Activated T-helper 1 cell treated with anti-CD3 and anti-CD28 coated beads, Interleukin-12 subunit alpha, Interleukin-12 subunit beta, Interleukin-2, Interleukin-4 antibody, amounts not matched to agents 30 ng/mL and 10 ng/mL and 1 ng/mL, durations not matched to agents 14 hours and 24 hours and 36 hours (primary cell): ENCODE data around the gene GNG3. TPM values are rescaled to one million over a fixed set of nuclear protein-coding genes. Genes with fewer than 3 reads are reported as not detected.

Experiments used
- DNase-seq: peaks from one replicate; pipeline ENCODE4 v3.0.0; 2021; ENCODE audit warnings: low spot score
- H3K27ac Mint-ChIP-seq: one replicate; pipeline ENCODE4 v1.8.0; 2021; ENCODE audit warnings: mild to moderate bottlenecking, mixed read lengths
- H3K27me3 Mint-ChIP-seq: one replicate; pipeline ENCODE4 v1.8.0; 2022; ENCODE audit warnings: mild to moderate bottlenecking, moderate library complexity, mixed read lengths; ENCODE audit not compliant: insufficient read depth
- H3K36me3 Mint-ChIP-seq: one replicate; pipeline ENCODE4 v1.8.0; 2021; ENCODE audit warnings: low read depth, mixed read lengths
- H3K4me1 Mint-ChIP-seq: one replicate; pipeline ENCODE4 v1.8.0; 2021; ENCODE audit warnings: low read depth, mixed read lengths
- H3K4me3 Mint-ChIP-seq: one replicate; pipeline ENCODE4 v1.8.0; 2021; ENCODE audit warnings: mild to moderate bottlenecking, moderate library complexity, mixed read lengths
- H3K9me3 Mint-ChIP-seq: one replicate; pipeline ENCODE4 v1.8.0; 2021; ENCODE audit warnings: mixed read lengths
- intact Hi-C: fragments of 100-400 bp; cut with micrococcal nuclease; formaldehyde crosslinking; loops from one replicate; pipeline ENCODE4 v1.15.1; 2024
- total RNA-seq: library from RNA; stranded (reverse); gene quantifications from 2 replicates; pipeline ENCODE4 v1.2.3, GENCODE V29; 2022

GNG3 gene
- total RNA-seq, 1 donor from 2014 or later, result not detected

DNA sequence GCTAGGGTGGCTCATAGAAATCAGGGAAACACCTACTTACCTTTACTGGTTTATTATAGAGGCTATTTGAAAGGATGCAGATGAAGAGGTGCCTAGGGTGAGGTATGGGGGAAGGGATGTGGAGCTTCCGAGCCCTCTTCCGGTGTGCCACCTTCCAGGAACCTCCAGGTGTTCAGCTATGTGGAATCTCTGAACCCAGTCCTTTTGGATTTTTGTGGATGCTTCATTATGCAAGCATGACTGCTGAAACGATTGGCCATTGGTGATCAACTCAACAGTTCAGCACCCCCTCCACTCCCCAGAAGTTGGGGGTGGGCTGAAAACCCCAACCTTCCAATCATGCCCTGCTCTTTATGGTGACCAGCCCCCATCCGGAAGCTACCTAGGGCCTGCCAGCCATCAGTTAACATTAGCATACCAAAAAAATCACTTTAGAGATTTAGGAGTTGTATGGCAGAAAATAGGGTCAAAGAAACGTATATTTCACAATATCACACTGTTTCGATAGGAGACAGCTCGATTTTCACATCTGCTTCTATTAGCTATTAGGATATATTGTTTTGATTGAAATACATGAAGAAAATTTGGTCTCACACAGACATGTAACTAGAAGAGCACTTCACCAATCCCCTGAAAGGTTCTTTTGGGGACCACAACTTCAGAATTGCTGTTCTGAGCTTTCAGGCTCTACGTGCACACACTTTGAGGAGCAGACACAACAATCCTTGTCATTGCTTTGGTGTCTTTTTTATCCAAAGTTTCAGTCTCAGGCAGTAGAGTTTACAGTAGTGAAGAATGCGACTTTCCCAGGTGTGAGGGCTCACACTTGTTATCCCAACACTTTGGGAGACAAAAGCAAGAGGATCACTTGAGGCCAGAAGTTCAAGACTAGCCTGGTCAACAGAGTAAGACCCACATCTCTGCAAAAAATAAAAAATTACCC lies 50.6 kb downstream of the GNG3 start:
- intact Hi-C loops, result no loop called here
- no peak overlapping the region for H3K27ac Mint-ChIP-seq
- no peaks in the 10 kb centered on the region for H3K9me3 Mint-ChIP-seq
- peaks cover 23% of the 10 kb centered on the region for H3K4me1 Mint-ChIP-seq
- H3K4me3 Mint-ChIP-seq, result no peak overlapping the region
- DNase-seq, result no peak
- H3K36me3 Mint-ChIP-seq, result peaks cover 5% of the 10 kb centered on the region
- H3K27me3 Mint-ChIP-seq, result no peaks in the 10 kb centered on the region

Other genes starting within 250 kb of the GNG3 start
- gene AHNAK, start 160.9 kb upstream of the GNG3 start, total RNA-seq, result 96.5 and 97.2 TPM in 2 replicates
- gene EEF1G, start 133.8 kb upstream of the GNG3 start, total RNA-seq, result 1,154 and 1,169 TPM in 2 replicates
- gene TUT1, start 116.2 kb upstream of the GNG3 start, total RNA-seq, result 38.7 and 40.7 TPM in 2 replicates
- gene MTA2, start 105.8 kb upstream of the GNG3 start, total RNA-seq, result 224 and 230 TPM in 2 replicates
- gene EML3, start 94.9 kb upstream of the GNG3 start, total RNA-seq, result 164 and 167 TPM in 2 replicates
- gene ROM1, start 94.4 kb upstream of the GNG3 start, total RNA-seq, result 2.5 and 3.2 TPM in 2 replicates
- gene B3GAT3, start 85.7 kb upstream of the GNG3 start, total RNA-seq, result 93.8 and 94.3 TPM in 2 replicates
- gene GANAB, start 61.1 kb upstream of the GNG3 start, total RNA-seq, result 238 and 255 TPM in 2 replicates
- gene INTS5, start 54.4 kb upstream of the GNG3 start, total RNA-seq, result 39.2 and 40.4 TPM in 2 replicates
- gene C11orf98, start 42.5 kb upstream of the GNG3 start, total RNA-seq, result 146 and 151 TPM in 2 replicates
- 65.0 and 69.4 TPM in 2 replicates for gene CSKMT, start 42.4 kb upstream of the GNG3 start, total RNA-seq
- gene UQCC3, start 36.0 kb upstream of the GNG3 start, total RNA-seq, result 8.9 and 11.4 TPM in 2 replicates
- gene LBHD1, start 35.4 kb upstream of the GNG3 start, total RNA-seq, result 23.4 and 24.3 TPM in 2 replicates
- 125 and 128 TPM in 2 replicates for gene UBXN1, start 28.6 kb upstream of the GNG3 start, total RNA-seq
- gene LRRN4CL, start 18.1 kb upstream of the GNG3 start, total RNA-seq, result 0.17 and 0.26 TPM in 2 replicates
- 34.0 and 34.6 TPM in 2 replicates for gene BSCL2, start 252 bp upstream of the GNG3 start, total RNA-seq
- gene HNRNPUL2, start 19.8 kb downstream of the GNG3 start, total RNA-seq, result 53.0 and 55.2 TPM in 2 replicates
- 36.4 and 38.0 TPM in 2 replicates for gene TTC9C, start 20.8 kb downstream of the GNG3 start, total RNA-seq
- gene ZBTB3, start 46.5 kb downstream of the GNG3 start, total RNA-seq, result 8.7 and 9.1 TPM in 2 replicates
- gene POLR2G, start 53.9 kb downstream of the GNG3 start, total RNA-seq, result 145 and 148 TPM in 2 replicates
- gene TAF6L, start 63.7 kb downstream of the GNG3 start, total RNA-seq, result 19.4 and 20.7 TPM in 2 replicates
- 40.6 and 43.0 TPM in 2 replicates for gene TMEM179B, start 79.7 kb downstream of the GNG3 start, total RNA-seq
- 14.3 and 16.0 TPM in 2 replicates for gene TMEM223, start 84.3 kb downstream of the GNG3 start, total RNA-seq
- gene NXF1, start 97.8 kb downstream of the GNG3 start, total RNA-seq, result 155 and 158 TPM in 2 replicates
- gene STX5, start 124.4 kb downstream of the GNG3 start, total RNA-seq, result 34.2 and 39.9 TPM in 2 replicates
- gene TEX54, start 125.2 kb downstream of the GNG3 start, total RNA-seq, result 1.2 and 1.3 TPM in 2 replicates
- gene WDR74, start 131.9 kb downstream of the GNG3 start, total RNA-seq, result 156 and 161 TPM in 2 replicates
- gene SLC3A2, start 173.2 kb downstream of the GNG3 start, total RNA-seq, result 397 and 399 TPM in 2 replicates
- gene CHRM1, start 213.7 kb downstream of the GNG3 start, total RNA-seq, result not detected in 2 replicates